KMS-11 (cell line): ENCODE measurements around the gene CDK2AP2.
"Not testable (repeated sequence)": the region's sequence is repeated elsewhere in the genome, so short reads cannot be mapped to it uniquely, and the experiment has no call there.

ENCODE experiments used
- H2AFZ ChIP-seq: fragments of 200-600 bp; sonication (generic); 2 replicates; pipeline ENCODE4 v1.6.1; 2016; ENCODE audit warnings: antibody characterized with exemption, mixed run types, low read depth
- H3K27ac ChIP-seq: fragments of 200-600 bp; sonication (generic); 2 replicates; pipeline ENCODE4 v1.6.1; 2016; ENCODE audit warnings: mild to moderate bottlenecking, mixed run types
- H3K27me3 ChIP-seq: fragments of 200-600 bp; sonication (generic); 2 replicates; pipeline ENCODE4 v1.6.1; 2017; ENCODE audit warnings: mild to moderate bottlenecking, low read depth, mixed run types, moderate library complexity; ENCODE audit not compliant: insufficient read depth
- H3K36me3 ChIP-seq: fragments of 200-600 bp; sonication (generic); 2 replicates; pipeline ENCODE4 v1.6.1; 2017; ENCODE audit warnings: mild to moderate bottlenecking, mixed run types; ENCODE audit not compliant: insufficient read depth
- H3K4me1 ChIP-seq: fragments of 200-600 bp; sonication (generic); 2 replicates; pipeline ENCODE4 v1.6.1; 2016; ENCODE audit warnings: mild to moderate bottlenecking, low read depth, mixed run types; ENCODE audit not compliant: poor library complexity, severe bottlenecking
- H3K4me2 ChIP-seq: fragments of 200-600 bp; sonication (generic); 2 replicates; pipeline ENCODE4 v1.7.0; 2016; ENCODE audit warnings: mild to moderate bottlenecking, mixed run types
- H3K4me3 ChIP-seq: fragments of 200-600 bp; sonication (generic); IDR thresholded peaks from 2 replicates; pipeline ENCODE4 v1.6.1; 2017; ENCODE audit warnings: low read depth, low read length, mixed read lengths; ENCODE audit not compliant: insufficient read depth
- H3K79me2 ChIP-seq: fragments of 200-600 bp; sonication (generic); 2 replicates; pipeline ENCODE4 v1.6.1; 2016; ENCODE audit warnings: low read depth, mixed run types; ENCODE audit not compliant: insufficient read depth
- H3K9ac ChIP-seq: fragments of 200-600 bp; sonication (generic); 2 replicates; pipeline ENCODE4 v1.6.1; 2016; ENCODE audit warnings: mild to moderate bottlenecking, mixed run types
- H4K20me1 ChIP-seq: fragments of 200-600 bp; sonication (generic); 2 replicates; pipeline ENCODE4 v1.6.1; 2016; ENCODE audit warnings: mild to moderate bottlenecking, mixed run types; ENCODE audit not compliant: insufficient read depth
- CTCF ChIP-seq: fragments of 200-600 bp; sonication (generic); conservative IDR thresholded peaks from 2 replicates; pipeline ENCODE4 v1.6.1; 2017; ENCODE audit warnings: low read depth, mild to moderate bottlenecking, antibody characterized with exemption, low read length, moderate library complexity, mixed read lengths

The CDK2AP2 gene

GRCh38 chr11:67468456-67468758, 39.6 kb downstream of the CDK2AP2 start:
- Histone ChIP-seq H2AFZ (peak overlapping the region; percentile 67; the same call in 1 of the 2 replicates), H3K36me3 (no peaks in the 10 kb centered on the region), H3K79me2 (no peaks in the 10 kb centered on the region), H3K27ac (no peak overlapping the region), H3K4me3 (no peak overlapping the region), H4K20me1 (no peaks in the 10 kb centered on the region), H3K4me1 (peaks cover 22% of the 10 kb centered on the region), H3K4me2 (peak overlapping the region; percentile 84), H3K9ac (peak overlapping the region; percentile 41; the same call in 1 of the 2 replicates), H3K27me3 (no peaks in the 10 kb centered on the region)
- no peak for TF ChIP-seq CTCF

- Histone ChIP-seq H3K27me3 (no peaks in the 10 kb centered on the region), H2AFZ (no peak overlapping the region), H3K79me2 (no peaks in the 10 kb centered on the region), H4K20me1 (no peaks in the 10 kb centered on the region), H3K36me3 (no peaks in the 10 kb centered on the region), H3K9ac (no peak overlapping the region), H3K4me1 (peaks cover 22% of the 10 kb centered on the region), H3K27ac (no peak overlapping the region), H3K4me3 (no peak overlapping the region), H3K4me2 (peak overlapping the region; percentile 84; the same call in 1 of the 2 replicates)
- TF ChIP-seq CTCF, result no peak
Observed at GRCh38 chr11:67468056-67468455, 39.9 kb downstream of the CDK2AP2 start.

- Histone ChIP-seq H3K27me3 (no peaks in the 10 kb centered on the region), H3K9ac (no peak overlapping the region), H2AFZ (no peak overlapping the region), H3K27ac (no peak overlapping the region), H3K4me1 (peaks cover 22% of the 10 kb centered on the region), H3K36me3 (no peaks in the 10 kb centered on the region), H3K4me3 (no peak overlapping the region), H3K4me2 (no peak overlapping the region), H4K20me1 (no peaks in the 10 kb centered on the region), H3K79me2 (no peaks in the 10 kb centered on the region)
- no peak for TF ChIP-seq CTCF
Observed at GRCh38 chr11:67466962-67467771, 40.8 kb downstream of the CDK2AP2 start.

- H3K4me3 ChIP-seq, result no peak overlapping the region
- TF ChIP-seq CTCF, result no peak
- no peak overlapping the region for H3K9ac ChIP-seq
- no peak overlapping the region for H3K4me2 ChIP-seq
- no peak overlapping the region for H2AFZ ChIP-seq
- H3K79me2 ChIP-seq, result no peaks in the 10 kb centered on the region
- H4K20me1 ChIP-seq, result no peaks in the 10 kb centered on the region
- no peaks in the 10 kb centered on the region for H3K36me3 ChIP-seq
- H3K27ac ChIP-seq, result no peak overlapping the region
- peaks cover 22% of the 10 kb centered on the region for H3K4me1 ChIP-seq
- no peaks in the 10 kb centered on the region for H3K27me3 ChIP-seq
Observed at GRCh38 chr11:67466367-67466766, 41.6 kb downstream of the CDK2AP2 start.

GRCh38 chr11:67465530-67465929, 42.4 kb downstream of the CDK2AP2 start:
- H2AFZ ChIP-seq, H4K20me1 ChIP-seq, H3K27me3 ChIP-seq, H3K36me3 ChIP-seq, H3K4me3 ChIP-seq, H3K79me2 ChIP-seq, H3K27ac ChIP-seq: not testable (repeated sequence)
- peak overlapping the region; percentile 71 for H3K4me2 ChIP-seq
- H3K4me1 ChIP-seq, result peaks cover 22% of the 10 kb centered on the region
- H3K9ac ChIP-seq, result peak overlapping the region; percentile 74; the same call in 1 of the 2 replicates
